IMR-90 (cell line): Measurements from ENCODE around the gene PLA2G2C.

Source experiments
- CEBPB ChIP-seq: IDR thresholded peaks from 2 replicates; pipeline ENCODE4 v1.6.1; 2012; ENCODE audit warnings: low read depth, low read length, improper control_type of control experiment
- CHD1 ChIP-seq: IDR thresholded peaks from 2 replicates; pipeline ENCODE4 v1.6.1; 2012; ENCODE audit warnings: low read depth, low read length, improper control_type of control experiment
- CTCF ChIP-seq: conservative IDR thresholded peaks from 2 replicates; pipeline ENCODE4 v1.5.1; 2012; ENCODE audit warnings: mild to moderate bottlenecking, low read depth, low read length, improper control_type of control experiment
- FOS ChIP-seq: fragments of 150-350 bp; IDR thresholded peaks from 2 replicates; pipeline ENCODE4 v1.6.1; 2016; ENCODE audit warnings: low read depth, low read length
- MXI1 ChIP-seq: IDR thresholded peaks from 2 replicates; pipeline ENCODE4 v1.6.1; 2012; ENCODE audit warnings: low read depth, mild to moderate bottlenecking, low read length, moderate library complexity, borderline replicate concordance
- NFE2L2 ChIP-seq: fragments of 150-350 bp; IDR thresholded peaks from 2 replicates; pipeline ENCODE4 v1.6.1; 2016; ENCODE audit warnings: low read depth, mild to moderate bottlenecking, low read length
- POLR2A ChIP-seq: IDR thresholded peaks from 2 replicates; pipeline ENCODE4 v1.6.1; 2012; ENCODE audit warnings: mild to moderate bottlenecking, low read depth, low read length
- RAD21 ChIP-seq: IDR thresholded peaks from 2 replicates; pipeline ENCODE4 v1.6.1; 2012; ENCODE audit warnings: low read length, improper control_type of control experiment
- RFX5 ChIP-seq: IDR thresholded peaks from 2 replicates; pipeline ENCODE4 v1.8.0; 2012; ENCODE audit warnings: low read depth, mild to moderate bottlenecking, low read length, moderate library complexity
- SMC3 ChIP-seq: fragments of 150-350 bp; IDR thresholded peaks from 2 replicates; pipeline ENCODE4 v1.6.1; 2016; ENCODE audit warnings: low read depth, mild to moderate bottlenecking, antibody characterized with exemption, low read length, moderate library complexity

GRCh38 chr1:20172033-20172590 lies 14.2 kb downstream of the PLA2G2C start:
- no peak for TF ChIP-seq CTCF
- no peak for TF ChIP-seq FOS
- TF ChIP-seq NFE2L2 = no peak
- no peak for TF ChIP-seq CEBPB
- no peak for TF ChIP-seq MXI1
- TF ChIP-seq POLR2A = no peak
- TF ChIP-seq RFX5 = no peak
- TF ChIP-seq SMC3 = no peak
- TF ChIP-seq CHD1 = no peak
- TF ChIP-seq RAD21 = no peak
